ENCODE measurements around the gene TRPM6.
"Not testable (repeated sequence)": the region's sequence is repeated elsewhere in the genome, so short reads cannot be mapped to it uniquely, and the experiment has no call there.

TRPM6 gene

DNA sequence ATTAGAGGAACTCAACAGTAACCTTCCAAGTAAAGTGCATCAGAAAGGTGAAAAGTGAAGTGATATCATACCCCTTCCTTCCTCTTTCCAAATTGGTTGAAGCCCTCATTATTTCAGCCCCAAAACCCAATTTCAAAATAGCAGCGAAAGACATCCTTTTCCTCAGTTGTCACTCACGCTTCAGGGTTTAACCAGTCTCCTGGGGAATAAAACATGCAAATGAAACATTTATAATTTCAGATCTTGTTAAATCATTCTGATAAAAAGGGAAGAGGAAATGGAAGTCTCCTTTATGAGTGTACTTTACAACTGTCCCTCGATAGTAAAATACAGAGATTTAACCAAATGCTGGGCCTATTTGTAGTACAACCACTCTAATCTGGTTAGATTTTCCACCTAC lies 22.5 kb downstream of the TRPM6 start:
- H3K14ac ChIP-seq (ENCODE audit: low read length in 2 of 2) = no peak overlapping the region
- H3K79me1 ChIP-seq (replicated peaks; ENCODE audit: low read length, poor library complexity, severe bottlenecking) = no peaks in the 10 kb centered on the region
- no peaks in the 10 kb centered on the region for H3K36me3 ChIP-seq (ENCODE audit: control insufficient read depth in 1 of 2, insufficient read depth in 2 of 2, low read depth in 1 of 2, low read length in 2 of 2)
- H3K4me3 ChIP-seq (ENCODE audit: insufficient read depth in 1 of 2, low read depth in 1 of 2, low read length in 2 of 2) = no peak overlapping the region
- H2AK5ac ChIP-seq (ENCODE audit: low read length, severe bottlenecking) = no peak overlapping the region
- no peak overlapping the region for H2BK120ac ChIP-seq (ENCODE audit: low read depth, low read length)
- H3K4me1 ChIP-seq (ENCODE audit: control insufficient read depth, insufficient read depth, low read depth, low read length) = no peaks in the 10 kb centered on the region
- no peak overlapping the region for H2BK15ac ChIP-seq (ENCODE audit: low read depth, poor library complexity, severe bottlenecking)
- WGBS = 94% methylated on average over 1 of the region's 3 CpGs
- H3K9me3 ChIP-seq (ENCODE audit: control insufficient read depth, low read length) = no peaks in the 10 kb centered on the region
- no peak overlapping the region for H3K27ac ChIP-seq (ENCODE audit: low read length, poor library complexity, severe bottlenecking)
- H3K23ac ChIP-seq (ENCODE audit: low read length in 2 of 2) = no peak overlapping the region
- H2AFZ ChIP-seq (ENCODE audit: low read depth, low read length) = no peak overlapping the region
- no peak overlapping the region for H2BK5ac ChIP-seq (ENCODE audit: low read depth, low read length, poor library complexity, severe bottlenecking)
- no peak overlapping the region for H2BK12ac ChIP-seq (ENCODE audit: low read length in 2 of 2)
- H3K4me2 ChIP-seq (ENCODE audit: low read length, poor library complexity, severe bottlenecking) = no peak overlapping the region
- peaks cover 0 to 4% of the 10 kb centered on the region in 2 experiments for H3K27me3 ChIP-seq (ENCODE audit: control insufficient read depth in 1 of 2, insufficient read depth in 1 of 2, low read length in 2 of 2)
- H4K8ac ChIP-seq (ENCODE audit: low read length) = no peak overlapping the region
- H3K9ac ChIP-seq (ENCODE audit: low read length) = no peak overlapping the region
- no peak for DNase-seq
- H4K91ac ChIP-seq (ENCODE audit: low read length) = no peak overlapping the region
- H3K4ac ChIP-seq (ENCODE audit: low read depth in 1 of 2, low read length in 2 of 2) = no peak overlapping the region
- no peak overlapping the region for H3K18ac ChIP-seq (ENCODE audit: low read depth in 1 of 2, low read length in 2 of 2)

GRCh38 chr9:74861773-74862474 lies 25.8 kb downstream of the TRPM6 start:
- Histone ChIP-seq H3K4me1 (ENCODE audit: control insufficient read depth, insufficient read depth, low read depth, low read length) (no peaks in the 10 kb centered on the region), H3K9me3 (ENCODE audit: control insufficient read depth, low read length) (no peaks in the 10 kb centered on the region), H2BK12ac (ENCODE audit: low read length in 2 of 2) (no peak overlapping the region), H3K4me2 (ENCODE audit: low read length, poor library complexity, severe bottlenecking) (no peak overlapping the region), H2AK5ac (ENCODE audit: low read length, severe bottlenecking) (no peak overlapping the region), H2AFZ (ENCODE audit: low read depth, low read length) (no peak overlapping the region), H3K27ac (ENCODE audit: low read length, poor library complexity, severe bottlenecking) (no peak overlapping the region), H2BK15ac (ENCODE audit: low read depth, poor library complexity, severe bottlenecking) (no peak overlapping the region), H4K8ac (ENCODE audit: low read length) (no peak overlapping the region), H4K91ac (ENCODE audit: low read length) (no peak overlapping the region), H3K4me3 (ENCODE audit: insufficient read depth in 1 of 2, low read depth in 1 of 2, low read length in 2 of 2) (no peak overlapping the region), H3K36me3 (ENCODE audit: control insufficient read depth in 1 of 2, insufficient read depth in 2 of 2, low read depth in 1 of 2, low read length in 2 of 2) (no peaks in the 10 kb centered on the region), H3K9ac (ENCODE audit: low read length) (no peak overlapping the region), H3K27me3 (ENCODE audit: control insufficient read depth in 1 of 2, insufficient read depth in 1 of 2, low read length in 2 of 2) (no peaks in the 10 kb centered on the region), H3K18ac (ENCODE audit: low read depth in 1 of 2, low read length in 2 of 2) (no peak overlapping the region), H3K4ac (ENCODE audit: low read depth in 1 of 2, low read length in 2 of 2) (no peak overlapping the region), H2BK120ac (ENCODE audit: low read depth, low read length) (no peak overlapping the region), H3K79me1 (replicated peaks; ENCODE audit: low read length, poor library complexity, severe bottlenecking) (no peaks in the 10 kb centered on the region), H3K23ac (ENCODE audit: low read length in 2 of 2) (no peak overlapping the region), H3K14ac (ENCODE audit: low read length in 2 of 2) (no peak overlapping the region), H2BK5ac (ENCODE audit: low read depth, low read length, poor library complexity, severe bottlenecking) (no peak overlapping the region)
- DNase-seq = peak; percentile 6
- WGBS = 59% methylated on average over 6 of the region's 6 CpGs

DNA sequence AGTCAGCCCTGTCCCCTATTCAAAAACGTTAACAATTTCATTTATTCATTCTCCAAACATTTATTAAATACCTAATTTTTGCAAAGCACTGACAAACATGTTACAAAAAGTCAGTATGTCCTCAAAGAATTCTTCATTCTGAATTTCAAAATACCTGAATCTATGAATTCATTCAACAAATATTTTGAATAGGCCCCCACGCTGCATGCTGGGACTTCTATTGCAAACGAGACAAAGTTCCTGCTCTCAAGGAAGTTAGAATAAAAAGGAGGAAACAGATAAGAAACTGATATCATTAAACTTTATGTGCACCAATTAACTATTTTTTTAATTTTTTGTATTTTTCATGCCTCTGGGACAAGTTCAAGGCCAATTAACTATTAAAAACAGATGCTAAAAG lies 26.6 kb downstream of the TRPM6 start:
- Histone ChIP-seq H3K18ac (ENCODE audit: low read depth in 1 of 2, low read length in 2 of 2) (no peak overlapping the region), H3K4me3 (ENCODE audit: insufficient read depth in 1 of 2, low read depth in 1 of 2, low read length in 2 of 2) (no peak overlapping the region), H2BK15ac (ENCODE audit: low read depth, poor library complexity, severe bottlenecking) (no peak overlapping the region), H3K79me1 (replicated peaks; ENCODE audit: low read length, poor library complexity, severe bottlenecking) (no peaks in the 10 kb centered on the region), H4K91ac (ENCODE audit: low read length) (no peak overlapping the region), H3K4me2 (ENCODE audit: low read length, poor library complexity, severe bottlenecking) (no peak overlapping the region), H3K27ac (ENCODE audit: low read length, poor library complexity, severe bottlenecking) (no peak overlapping the region), H2BK120ac (ENCODE audit: low read depth, low read length) (no peak overlapping the region), H2AFZ (ENCODE audit: low read depth, low read length) (no peak overlapping the region), H3K36me3 (ENCODE audit: control insufficient read depth in 1 of 2, insufficient read depth in 2 of 2, low read depth in 1 of 2, low read length in 2 of 2) (no peaks in the 10 kb centered on the region), H3K9me3 (ENCODE audit: control insufficient read depth, low read length) (no peaks in the 10 kb centered on the region), H2BK12ac (ENCODE audit: low read length in 2 of 2) (no peak overlapping the region), H3K9ac (ENCODE audit: low read length) (no peak overlapping the region), H3K23ac (ENCODE audit: low read length in 2 of 2) (no peak overlapping the region), H3K27me3 (ENCODE audit: control insufficient read depth in 1 of 2, insufficient read depth in 1 of 2, low read length in 2 of 2) (no peaks in the 10 kb centered on the region), H3K4me1 (ENCODE audit: control insufficient read depth, insufficient read depth, low read depth, low read length) (no peaks in the 10 kb centered on the region), H3K14ac (ENCODE audit: low read length in 2 of 2) (no peak overlapping the region), H4K8ac (ENCODE audit: low read length) (no peak overlapping the region), H2BK5ac (ENCODE audit: low read depth, low read length, poor library complexity, severe bottlenecking) (no peak overlapping the region), H3K4ac (ENCODE audit: low read depth in 1 of 2, low read length in 2 of 2) (no peak overlapping the region), H2AK5ac (ENCODE audit: low read length, severe bottlenecking) (no peak overlapping the region)
- WGBS = 89% methylated on average over 3 of the region's 3 CpGs
- no peak for DNase-seq

DNA sequence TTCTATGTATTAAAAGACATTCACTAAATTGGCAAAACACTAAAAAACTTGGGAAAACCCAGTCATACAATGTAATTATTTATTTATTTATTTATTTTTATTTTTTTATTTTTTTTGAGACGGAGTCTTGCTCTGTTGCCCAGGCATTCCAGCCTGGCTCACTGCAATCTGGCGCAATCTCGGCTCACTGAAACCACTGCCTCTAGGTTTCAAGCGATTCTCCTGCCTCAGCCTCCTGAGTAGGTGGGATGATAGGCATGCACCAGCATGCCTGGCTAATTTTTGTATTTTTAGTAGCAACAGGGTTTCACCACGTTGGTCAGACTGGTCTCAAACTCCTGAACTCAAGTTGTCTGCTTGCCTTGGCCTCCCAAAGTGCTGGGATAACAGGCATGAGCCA lies 27.5 kb downstream of the TRPM6 start:
- not testable (repeated sequence) for H3K4me2 ChIP-seq (ENCODE audit: low read length, poor library complexity, severe bottlenecking); H3K4me3 ChIP-seq (ENCODE audit: insufficient read depth in 1 of 2, low read depth in 1 of 2, low read length in 2 of 2); H3K14ac ChIP-seq (ENCODE audit: low read length in 2 of 2); H3K9ac ChIP-seq (ENCODE audit: low read length); H3K4ac ChIP-seq (ENCODE audit: low read depth in 1 of 2, low read length in 2 of 2); H3K9me3 ChIP-seq (ENCODE audit: control insufficient read depth, low read length); H2BK5ac ChIP-seq (ENCODE audit: low read depth, low read length, poor library complexity, severe bottlenecking); H4K91ac ChIP-seq (ENCODE audit: low read length); H2AK5ac ChIP-seq (ENCODE audit: low read length, severe bottlenecking); H3K23ac ChIP-seq (ENCODE audit: low read length in 2 of 2); H3K4me1 ChIP-seq (ENCODE audit: control insufficient read depth, insufficient read depth, low read depth, low read length); H2AFZ ChIP-seq (ENCODE audit: low read depth, low read length); H3K27me3 ChIP-seq (ENCODE audit: control insufficient read depth in 1 of 2, insufficient read depth in 1 of 2, low read length in 2 of 2); DNase-seq; H3K36me3 ChIP-seq (ENCODE audit: control insufficient read depth in 1 of 2, insufficient read depth in 2 of 2, low read depth in 1 of 2, low read length in 2 of 2); H3K27ac ChIP-seq (ENCODE audit: low read length, poor library complexity, severe bottlenecking); H3K18ac ChIP-seq (ENCODE audit: low read depth in 1 of 2, low read length in 2 of 2); H2BK120ac ChIP-seq (ENCODE audit: low read depth, low read length); H4K8ac ChIP-seq (ENCODE audit: low read length); H3K79me1 ChIP-seq (replicated peaks; ENCODE audit: low read length, poor library complexity, severe bottlenecking); H2BK15ac ChIP-seq (ENCODE audit: low read depth, poor library complexity, severe bottlenecking); H2BK12ac ChIP-seq (ENCODE audit: low read length in 2 of 2)
- 90% methylated on average over 5 of the region's 5 CpGs for WGBS
